Rectal smooth muscle tissue (tissue), 1 donor: ENCODE measurements around the gene MOB2.

ENCODE experiments used
- H3K27ac ChIP-seq: one replicate; pipeline ENCODE4 v1.7.0; 2013; ENCODE audit warnings: low read depth, low read length, inconsistent platforms
- H3K27me3 ChIP-seq: one replicate; pipeline ENCODE4 v1.7.0; 2013; ENCODE audit warnings: low read length; ENCODE audit not compliant: control insufficient read depth, insufficient read depth
- H3K36me3 ChIP-seq: one replicate; pipeline ENCODE4 v1.7.0; 2013; ENCODE audit warnings: low read length; ENCODE audit not compliant: control insufficient read depth, insufficient read depth
- H3K4me1 ChIP-seq: one replicate; pipeline ENCODE4 v1.7.0; 2013; ENCODE audit warnings: low read length; ENCODE audit not compliant: control insufficient read depth, insufficient read depth
- H3K4me3 ChIP-seq: one replicate; pipeline ENCODE4 v1.7.0; 2013; ENCODE audit warnings: low read length
- H3K9ac ChIP-seq: one replicate; pipeline ENCODE4 v1.7.0; 2013; ENCODE audit warnings: low read length

Gene MOB2

GRCh38 chr11:1479006-1479677 is 7.4 kb downstream of the MOB2 start:
- no peak overlapping the region for H3K9ac ChIP-seq
- H3K36me3 ChIP-seq, result peaks cover 30% of the 10 kb centered on the region

GRCh38 chr11:1478544-1478943 is 8.0 kb downstream of the MOB2 start:
- Histone ChIP-seq H3K36me3 (peaks cover 36% of the 10 kb centered on the region), H3K4me3 (no peak overlapping the region), H3K27me3 (no peaks in the 10 kb centered on the region), H3K27ac (peak overlapping the region; percentile 98), H3K9ac (no peak overlapping the region), H3K4me1 (peaks cover 41% of the 10 kb centered on the region)

More at GRCh38 chr11:1479006-1479677, 7.4 kb downstream of the MOB2 start:
- peaks cover 47% of the 10 kb centered on the region for H3K4me1 ChIP-seq
- no peaks in the 10 kb centered on the region for H3K27me3 ChIP-seq
- H3K27ac ChIP-seq, result peak overlapping the region; percentile 98
- no peak overlapping the region for H3K4me3 ChIP-seq

GRCh38 chr11:1478011-1478410 is 8.6 kb downstream of the MOB2 start:
- no peaks in the 10 kb centered on the region for H3K27me3 ChIP-seq
- peaks cover 38% of the 10 kb centered on the region for H3K36me3 ChIP-seq
- H3K9ac ChIP-seq, result no peak overlapping the region
- H3K27ac ChIP-seq, result no peak overlapping the region
- peaks cover 36% of the 10 kb centered on the region for H3K4me1 ChIP-seq
- H3K4me3 ChIP-seq, result no peak overlapping the region

GRCh38 chr11:1476940-1477736 is 9.4 kb downstream of the MOB2 start:
- no peaks in the 10 kb centered on the region for H3K27me3 ChIP-seq
- peaks cover 38% of the 10 kb centered on the region for H3K36me3 ChIP-seq
- H3K4me1 ChIP-seq, result peaks cover 28% of the 10 kb centered on the region
- no peak overlapping the region for H3K9ac ChIP-seq
- no peak overlapping the region for H3K27ac ChIP-seq
- H3K4me3 ChIP-seq, result no peak overlapping the region

GRCh38 chr11:1475841-1476240 is 10.7 kb downstream of the MOB2 start:
- Histone ChIP-seq H3K4me3 (no peak overlapping the region), H3K9ac (no peak overlapping the region), H3K4me1 (peaks cover 18% of the 10 kb centered on the region), H3K27ac (no peak overlapping the region), H3K36me3 (peaks cover 46% of the 10 kb centered on the region), H3K27me3 (no peaks in the 10 kb centered on the region)

GRCh38 chr11:1473786-1474185 is 12.8 kb downstream of the MOB2 start:
- Histone ChIP-seq H3K4me3 (no peak overlapping the region), H3K36me3 (peaks cover 46% of the 10 kb centered on the region), H3K9ac (no peak overlapping the region), H3K27me3 (no peaks in the 10 kb centered on the region), H3K27ac (no peak overlapping the region), H3K4me1 (no peaks in the 10 kb centered on the region)

- H3K9ac ChIP-seq, result no peak overlapping the region
- peaks cover 45% of the 10 kb centered on the region for H3K36me3 ChIP-seq
- H3K4me1 ChIP-seq, result no peaks in the 10 kb centered on the region
- H3K27me3 ChIP-seq, result no peaks in the 10 kb centered on the region
- no peak overlapping the region for H3K4me3 ChIP-seq
- no peak overlapping the region for H3K27ac ChIP-seq
Observed at GRCh38 chr11:1473011-1473628, 13.5 kb downstream of the MOB2 start.

GRCh38 chr11:1472180-1473005 is 14.2 kb downstream of the MOB2 start:
- no peaks in the 10 kb centered on the region for H3K4me1 ChIP-seq
- no peak overlapping the region for H3K9ac ChIP-seq
- no peak overlapping the region for H3K27ac ChIP-seq
- peaks cover 43% of the 10 kb centered on the region for H3K36me3 ChIP-seq
- H3K27me3 ChIP-seq, result no peaks in the 10 kb centered on the region
- H3K4me3 ChIP-seq, result no peak overlapping the region

GRCh38 chr11:1471736-1472135 is 14.8 kb downstream of the MOB2 start:
- peaks cover 45% of the 10 kb centered on the region for H3K36me3 ChIP-seq
- H3K9ac ChIP-seq, result no peak overlapping the region
- H3K27me3 ChIP-seq, result no peaks in the 10 kb centered on the region
- no peaks in the 10 kb centered on the region for H3K4me1 ChIP-seq
- no peak overlapping the region for H3K4me3 ChIP-seq
- peak overlapping the region; percentile 24 for H3K27ac ChIP-seq

- H3K27me3 ChIP-seq, result no peaks in the 10 kb centered on the region
- H3K9ac ChIP-seq, result no peak overlapping the region
- no peaks in the 10 kb centered on the region for H3K4me1 ChIP-seq
- peaks cover 43% of the 10 kb centered on the region for H3K36me3 ChIP-seq
- no peak overlapping the region for H3K4me3 ChIP-seq
- peak overlapping the region; percentile 24 for H3K27ac ChIP-seq
Observed at GRCh38 chr11:1470681-1471611, 15.6 kb downstream of the MOB2 start.

- no peak overlapping the region for H3K4me3 ChIP-seq
- H3K4me1 ChIP-seq, result no peaks in the 10 kb centered on the region
- no peak overlapping the region for H3K9ac ChIP-seq
- no peak overlapping the region for H3K27ac ChIP-seq
- H3K36me3 ChIP-seq, result peaks cover 34% of the 10 kb centered on the region
- no peaks in the 10 kb centered on the region for H3K27me3 ChIP-seq
Observed at GRCh38 chr11:1469911-1470680, 16.5 kb downstream of the MOB2 start.
